IMR-90 (cell line): Measurements from ENCODE around the gene CCDC51.

Source experiments
- RFX5 ChIP-seq: IDR thresholded peaks from 2 replicates; pipeline ENCODE4 v1.8.0; 2012; ENCODE audit warnings: low read depth, mild to moderate bottlenecking, low read length, moderate library complexity
- TF ChIP-seq, protein P1 (sequence below): conservative IDR thresholded peaks from 2 replicates; pipeline ENCODE4 v1.5.1; 2012; ENCODE audit warnings: mild to moderate bottlenecking, low read depth, low read length, improper control_type of control experiment
- TF ChIP-seq, protein P2 (sequence below): fragments of 150-350 bp; IDR thresholded peaks from 2 replicates; pipeline ENCODE4 v1.6.1; 2016; ENCODE audit warnings: low read depth, mild to moderate bottlenecking, low read length, moderate library complexity, borderline replicate concordance

DNA sequence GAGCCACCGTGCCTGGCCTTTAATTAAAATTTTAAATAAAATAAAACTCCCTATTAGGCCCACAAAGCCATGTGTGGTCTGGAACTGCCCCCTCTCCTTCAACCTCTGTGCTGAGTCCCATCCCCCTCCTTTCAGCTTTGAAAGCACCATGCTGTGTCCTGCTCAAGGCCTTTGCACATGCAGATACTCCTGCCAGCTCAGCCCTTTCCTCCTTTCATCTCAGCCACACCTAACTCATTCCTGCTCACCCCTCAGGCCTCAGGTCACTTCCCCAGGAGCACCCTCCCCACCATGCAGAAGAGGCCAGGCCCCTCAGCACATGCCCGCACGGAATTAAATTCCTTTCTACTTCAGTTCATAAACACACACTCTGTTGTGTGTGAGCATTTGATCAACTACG is 34.7 kb upstream of the CCDC51 start:
- TF ChIP-seq RFX5, result no peak
- TF ChIP-seq, protein P1, sequence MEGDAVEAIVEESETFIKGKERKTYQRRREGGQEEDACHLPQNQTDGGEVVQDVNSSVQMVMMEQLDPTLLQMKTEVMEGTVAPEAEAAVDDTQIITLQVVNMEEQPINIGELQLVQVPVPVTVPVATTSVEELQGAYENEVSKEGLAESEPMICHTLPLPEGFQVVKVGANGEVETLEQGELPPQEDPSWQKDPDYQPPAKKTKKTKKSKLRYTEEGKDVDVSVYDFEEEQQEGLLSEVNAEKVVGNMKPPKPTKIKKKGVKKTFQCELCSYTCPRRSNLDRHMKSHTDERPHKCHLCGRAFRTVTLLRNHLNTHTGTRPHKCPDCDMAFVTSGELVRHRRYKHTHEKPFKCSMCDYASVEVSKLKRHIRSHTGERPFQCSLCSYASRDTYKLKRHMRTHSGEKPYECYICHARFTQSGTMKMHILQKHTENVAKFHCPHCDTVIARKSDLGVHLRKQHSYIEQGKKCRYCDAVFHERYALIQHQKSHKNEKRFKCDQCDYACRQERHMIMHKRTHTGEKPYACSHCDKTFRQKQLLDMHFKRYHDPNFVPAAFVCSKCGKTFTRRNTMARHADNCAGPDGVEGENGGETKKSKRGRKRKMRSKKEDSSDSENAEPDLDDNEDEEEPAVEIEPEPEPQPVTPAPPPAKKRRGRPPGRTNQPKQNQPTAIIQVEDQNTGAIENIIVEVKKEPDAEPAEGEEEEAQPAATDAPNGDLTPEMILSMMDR, result no peak
- TF ChIP-seq, protein P2, sequence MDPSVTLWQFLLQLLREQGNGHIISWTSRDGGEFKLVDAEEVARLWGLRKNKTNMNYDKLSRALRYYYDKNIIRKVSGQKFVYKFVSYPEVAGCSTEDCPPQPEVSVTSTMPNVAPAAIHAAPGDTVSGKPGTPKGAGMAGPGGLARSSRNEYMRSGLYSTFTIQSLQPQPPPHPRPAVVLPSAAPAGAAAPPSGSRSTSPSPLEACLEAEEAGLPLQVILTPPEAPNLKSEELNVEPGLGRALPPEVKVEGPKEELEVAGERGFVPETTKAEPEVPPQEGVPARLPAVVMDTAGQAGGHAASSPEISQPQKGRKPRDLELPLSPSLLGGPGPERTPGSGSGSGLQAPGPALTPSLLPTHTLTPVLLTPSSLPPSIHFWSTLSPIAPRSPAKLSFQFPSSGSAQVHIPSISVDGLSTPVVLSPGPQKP, result no peak
